IMR-90 (cell line): ENCODE data around the gene MRPL3. TPM values are rescaled to one million over a fixed set of nuclear protein-coding genes. Genes with fewer than 3 reads are reported as not detected.

ENCODE experiments used
- ATAC-seq: fragments of 200-7000 bp; cut with Tn5 transposase; 2 replicates; pipeline ENCODE4 v1.9.1; 2020; ENCODE audit warnings: low read depth, mild to moderate bottlenecking, moderate library complexity
- BruUV-seq: library from RNA; stranded (reverse); fragments of 400-500 nt; replicated peaks from 2 replicates; lab custom pipeline; 2021; lab: Mats Ljungman, UMichigan
- CTCF ChIA-PET: fragments of 300-600 bp; formaldehyde crosslinking; extraction: SDS; loops from one replicate; lab custom pipeline; 2021; ENCODE audit warnings: antibody characterized with exemption; lab: Yijun Ruan, JAX
- POLR2A ChIA-PET: fragments of 300-600 bp; sonication (Branson Sonifier 250); formaldehyde crosslinking; loops from one replicate; lab custom pipeline; 2022; ENCODE audit warnings: antibody characterized with exemption; ENCODE audit not compliant: unreplicated experiment; lab: Charles Lee
- DNase-seq: peaks from one replicate; pipeline ENCODE4 v3.0.0; 2013
- H2AFZ ChIP-seq: replicated peaks from 2 replicates; pipeline ENCODE3; 2013; ENCODE audit warnings: low read length, mild to moderate bottlenecking; ENCODE audit not compliant: poor library complexity
- H2AK5ac ChIP-seq: 2 replicates; pipeline ENCODE4 v1.6.1; 2013; ENCODE audit warnings: low read depth, low read length, inconsistent platforms
- H2AK9ac ChIP-seq: replicated peaks from 2 replicates; pipeline ENCODE3; 2013; ENCODE audit warnings: mild to moderate bottlenecking, low read depth, low read length, moderate library complexity; ENCODE audit not compliant: poor library complexity
- H2BK120ac ChIP-seq: 2 replicates; pipeline ENCODE4 v1.6.1; 2013; ENCODE audit warnings: low read depth, low read length, inconsistent platforms
- H2BK15ac ChIP-seq: 3 replicates; pipeline ENCODE4 v1.6.1; 2013; ENCODE audit warnings: low read depth, low read length, inconsistent platforms
- H2BK20ac ChIP-seq: 2 replicates; pipeline ENCODE4 v1.6.1; 2013; ENCODE audit warnings: low read depth, mild to moderate bottlenecking, inconsistent platforms, low read length, moderate library complexity
- H2BK5ac ChIP-seq: 2 replicates; pipeline ENCODE4 v1.6.1; 2013; ENCODE audit warnings: mild to moderate bottlenecking, low read depth, low read length, inconsistent platforms; ENCODE audit not compliant: poor library complexity, severe bottlenecking
- H3K14ac ChIP-seq: replicated peaks from 2 replicates; pipeline ENCODE4 v1.6.1; 2013; ENCODE audit warnings: low read depth, low read length, inconsistent platforms
- H3K18ac ChIP-seq: 2 replicates; pipeline ENCODE4 v1.6.1; 2013; ENCODE audit warnings: low read depth, low read length, control low read depth
- H3K23ac ChIP-seq: 2 replicates; pipeline ENCODE4 v1.6.1; 2013; ENCODE audit warnings: low read depth, low read length, inconsistent platforms
- H3K27ac ChIP-seq: 2 replicates; pipeline ENCODE4 v1.5.1; 2013; ENCODE audit warnings: mild to moderate bottlenecking, control low read depth, low read length; ENCODE audit not compliant: insufficient read depth
- H3K27me3 ChIP-seq: 2 replicates; pipeline ENCODE4 v1.6.1; 2013; ENCODE audit warnings: low read length; ENCODE audit not compliant: control insufficient read depth, insufficient read depth
- H3K36me3 ChIP-seq: 2 replicates; pipeline ENCODE4 v1.6.1; 2013; ENCODE audit warnings: low read length, mixed read lengths; ENCODE audit not compliant: control insufficient read depth, insufficient read depth
- H3K4ac ChIP-seq: 2 replicates; pipeline ENCODE4 v1.6.1; 2013; ENCODE audit warnings: low read depth, low read length, inconsistent platforms
- H3K4me1 ChIP-seq: 2 replicates; pipeline ENCODE4 v1.6.1; 2013; ENCODE audit warnings: low read length, mixed read lengths; ENCODE audit not compliant: control insufficient read depth, insufficient read depth
- H3K4me2 ChIP-seq: 2 replicates; pipeline ENCODE4 v1.6.1; 2013; ENCODE audit warnings: low read depth, mild to moderate bottlenecking, control low read depth, low read length, moderate library complexity
- H3K4me3 ChIP-seq: 2 replicates; pipeline ENCODE4 v1.5.1; 2013; ENCODE audit warnings: low read depth, mild to moderate bottlenecking, control low read depth, low read length, moderate library complexity; ENCODE audit not compliant: insufficient read depth
- H3K56ac ChIP-seq: 2 replicates; pipeline ENCODE4 v1.6.1; 2013; ENCODE audit warnings: low read length, inconsistent platforms; ENCODE audit not compliant: insufficient read depth; ENCODE audit errors: extremely low read depth
- H3K79me1 ChIP-seq, 2 experiments: 2 replicates each; pipeline ENCODE4 v1.6.1; 2013; ENCODE audit warnings: low read length in 2 of 2, inconsistent platforms in 1 of 2, low read depth in 1 of 2
- H3K9ac ChIP-seq: 2 replicates; pipeline ENCODE4 v1.6.1; 2013; ENCODE audit warnings: low read depth, low read length, control low read depth
- H3K9me1 ChIP-seq: 2 replicates; pipeline ENCODE4 v1.6.1; 2013; ENCODE audit warnings: low read length, inconsistent platforms; ENCODE audit not compliant: insufficient read depth
- H3K9me3 ChIP-seq: 2 replicates; pipeline ENCODE4 v1.6.1; 2013; ENCODE audit warnings: low read length; ENCODE audit not compliant: control insufficient read depth, insufficient read depth
- H4K20me1 ChIP-seq: 2 replicates; pipeline ENCODE4 v1.6.1; 2013; ENCODE audit warnings: low read length, inconsistent platforms; ENCODE audit not compliant: insufficient read depth
- H4K5ac ChIP-seq: 2 replicates; pipeline ENCODE4 v1.6.1; 2013; ENCODE audit warnings: mild to moderate bottlenecking, low read depth, low read length, control low read depth
- H4K8ac ChIP-seq, 2 experiments: 2 replicates each; pipeline ENCODE4 v1.6.1; 2013; ENCODE audit warnings: low read depth in 2 of 2, low read length in 2 of 2, control low read depth in 1 of 2, inconsistent platforms in 1 of 2
- H4K91ac ChIP-seq: 2 replicates; pipeline ENCODE4 v1.6.1; 2013; ENCODE audit warnings: low read depth, low read length, inconsistent platforms; ENCODE audit not compliant: insufficient read depth
- BHLHE40 ChIP-seq: fragments of 150-350 bp; IDR thresholded peaks from 2 replicates; pipeline ENCODE4 v1.6.1; 2016; ENCODE audit warnings: mild to moderate bottlenecking, low read depth, low read length
- CHD1 ChIP-seq: IDR thresholded peaks from 2 replicates; pipeline ENCODE4 v1.6.1; 2012; ENCODE audit warnings: low read depth, low read length, improper control_type of control experiment
- FOS ChIP-seq: fragments of 150-350 bp; IDR thresholded peaks from 2 replicates; pipeline ENCODE4 v1.6.1; 2016; ENCODE audit warnings: low read depth, low read length
- MAFK ChIP-seq: IDR thresholded peaks from 2 replicates; pipeline ENCODE4 v1.6.1; 2012; ENCODE audit warnings: low read depth, low read length, improper control_type of control experiment
- MAZ ChIP-seq: IDR thresholded peaks from 2 replicates; pipeline ENCODE4 v1.6.1; 2012; ENCODE audit warnings: low read depth, mild to moderate bottlenecking, low read length, improper control_type of control experiment, moderate library complexity, borderline replicate concordance
- NFE2L2 ChIP-seq: fragments of 150-350 bp; IDR thresholded peaks from 2 replicates; pipeline ENCODE4 v1.6.1; 2016; ENCODE audit warnings: low read depth, mild to moderate bottlenecking, low read length
- POLR2A ChIP-seq: IDR thresholded peaks from 2 replicates; pipeline ENCODE4 v1.6.1; 2012; ENCODE audit warnings: mild to moderate bottlenecking, low read depth, low read length
- RAD21 ChIP-seq: IDR thresholded peaks from 2 replicates; pipeline ENCODE4 v1.6.1; 2012; ENCODE audit warnings: low read length, improper control_type of control experiment
- RCOR1 ChIP-seq: IDR thresholded peaks from 2 replicates; pipeline ENCODE4 v1.6.1; 2012; ENCODE audit warnings: mild to moderate bottlenecking, low read length, improper control_type of control experiment; ENCODE audit not compliant: insufficient replicate concordance
- RFX5 ChIP-seq: IDR thresholded peaks from 2 replicates; pipeline ENCODE4 v1.8.0; 2012; ENCODE audit warnings: low read depth, mild to moderate bottlenecking, low read length, moderate library complexity
- SMC3 ChIP-seq: fragments of 150-350 bp; IDR thresholded peaks from 2 replicates; pipeline ENCODE4 v1.6.1; 2016; ENCODE audit warnings: low read depth, mild to moderate bottlenecking, antibody characterized with exemption, low read length, moderate library complexity
- WGBS, 2 experiments: methylation state at CpG; one replicate each; pipeline versions ENCODE4 v1.1.5 to v1.1.7; 2013; ENCODE audit warnings: missing lambda C conversion rate in 2 of 2; ENCODE audit not compliant: insufficient read length in 1 of 2; ENCODE audit errors: extremely low coverage in 2 of 2; 5-methylcytosine and 5-hydroxymethylcytosine counted together
- dilution Hi-C: fragments of 300-500 bp; cut with HindIII; formaldehyde crosslinking; loops from one replicate; pipeline ENCODE4 v1.14.3; 2018; ENCODE audit warnings: low sequenced_read_pairs; ENCODE audit not compliant: unreplicated experiment
- in situ Hi-C: fragments of 300-500 bp; cut with MboI; formaldehyde crosslinking; loops from 3 replicates; pipeline ENCODE4 v1.14.3; 2019; ENCODE audit warnings: low sequenced_read_pairs, inconsistent platforms, mixed read lengths
- intact Hi-C: fragments of 100-400 bp; cut with micrococcal nuclease; formaldehyde crosslinking; loops from 2 replicates; pipeline ENCODE4 v1.10.0; 2022
- polyA plus RNA-seq, 3 experiments: library from polyadenylated mRNA; depleted of rRNA; stranded (reverse); fragments of >200 nt; gene quantifications; 2 replicates each; pipeline ENCODE4 v1.2.3, GENCODE V29; 2012; ENCODE audit warnings: low replicate concordance in 1 of 3
- total RNA-seq: library from RNA; depleted of rRNA; stranded (reverse); fragments of >200 nt; gene quantifications from 2 replicates; pipeline ENCODE4 v1.2.3, GENCODE V29; 2012
- TF ChIP-seq, protein P1 (sequence below): conservative IDR thresholded peaks from 2 replicates; pipeline ENCODE4 v1.5.1; 2012; ENCODE audit warnings: mild to moderate bottlenecking, low read depth, low read length, improper control_type of control experiment
- TF ChIP-seq, protein P2 (sequence below): fragments of 150-350 bp; IDR thresholded peaks from 2 replicates; pipeline ENCODE4 v1.6.1; 2016; ENCODE audit warnings: low read depth, mild to moderate bottlenecking, low read length, moderate library complexity, borderline replicate concordance
- TF ChIP-seq, protein P3 (sequence below): fragments of 150-350 bp; IDR thresholded peaks from 2 replicates; pipeline ENCODE4 v1.6.1; 2017; ENCODE audit warnings: mild to moderate bottlenecking, antibody characterized with exemption, low read length, low read depth

The MRPL3 gene
- total and polyA plus RNA-seq, 2 of the 4 experiments (the other 2 are of a cell fraction), result 107 to 206 TPM

DNA sequence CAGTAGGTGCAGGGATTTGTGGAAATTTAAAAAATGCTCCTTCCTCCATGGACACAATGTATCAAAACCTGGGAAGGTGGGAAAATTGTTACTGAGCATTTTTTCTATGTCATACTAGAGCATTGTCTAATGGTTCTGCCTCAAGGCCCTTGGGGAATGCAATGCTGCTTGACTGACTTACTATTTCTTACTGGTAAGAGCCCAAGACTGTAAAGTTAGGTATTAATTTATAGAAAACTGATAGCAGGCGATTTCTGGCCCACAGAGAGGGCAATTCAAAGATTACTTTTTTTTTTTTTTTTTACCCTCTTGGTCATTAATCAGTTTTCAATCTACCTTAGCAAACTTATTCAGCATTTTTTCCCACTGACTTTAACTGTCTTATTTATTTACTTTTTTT is 38.5 kb upstream of the MRPL3 start:
- Histone ChIP-seq H3K23ac (no peak overlapping the region), H4K91ac (no peak overlapping the region), H3K9me3 (no peaks in the 10 kb centered on the region), H3K79me1 (no peaks in the 10 kb centered on the region), H3K36me3 (no peaks in the 10 kb centered on the region), H3K27me3 (no peaks in the 10 kb centered on the region), H2BK20ac (no peak overlapping the region), H3K18ac (no peak overlapping the region), H4K5ac (no peak overlapping the region), H3K9ac (no peak overlapping the region), H3K9me1 (no peaks in the 10 kb centered on the region; the same call in 1 of the 2 replicates), H3K4ac (no peak overlapping the region), H3K4me3 (no peak overlapping the region), H3K4me2 (no peak overlapping the region), H3K27ac (no peak overlapping the region), H2AFZ (no peak overlapping the region), H4K20me1 (no peaks in the 10 kb centered on the region), H2BK5ac (no peak overlapping the region), H2AK9ac (no peak overlapping the region), H3K4me1 (peaks cover 2% of the 10 kb centered on the region; the same call in 1 of the 2 replicates), H2AK5ac (no peak overlapping the region), H2BK120ac (no peak overlapping the region), H4K8ac (no peak overlapping the region), H3K14ac (no peak overlapping the region), H2BK15ac (no peak overlapping the region), H3K56ac (no peak overlapping the region)
- ChIA-PET CTCF (no interaction called here), POLR2A (no interaction called here)
- BruUV-seq, result no TSS peak
- DNase-seq, result no peak
- TF ChIP-seq POLR2A (no peak), MAZ (no peak), CHD1 (no peak), RAD21 (no peak), RFX5 (no peak), MAFK (no peak), NFE2L2 (no peak), FOS (no peak), BHLHE40 (no peak), SMC3 (no peak), RCOR1 (no peak)
- TF ChIP-seq, protein P1, sequence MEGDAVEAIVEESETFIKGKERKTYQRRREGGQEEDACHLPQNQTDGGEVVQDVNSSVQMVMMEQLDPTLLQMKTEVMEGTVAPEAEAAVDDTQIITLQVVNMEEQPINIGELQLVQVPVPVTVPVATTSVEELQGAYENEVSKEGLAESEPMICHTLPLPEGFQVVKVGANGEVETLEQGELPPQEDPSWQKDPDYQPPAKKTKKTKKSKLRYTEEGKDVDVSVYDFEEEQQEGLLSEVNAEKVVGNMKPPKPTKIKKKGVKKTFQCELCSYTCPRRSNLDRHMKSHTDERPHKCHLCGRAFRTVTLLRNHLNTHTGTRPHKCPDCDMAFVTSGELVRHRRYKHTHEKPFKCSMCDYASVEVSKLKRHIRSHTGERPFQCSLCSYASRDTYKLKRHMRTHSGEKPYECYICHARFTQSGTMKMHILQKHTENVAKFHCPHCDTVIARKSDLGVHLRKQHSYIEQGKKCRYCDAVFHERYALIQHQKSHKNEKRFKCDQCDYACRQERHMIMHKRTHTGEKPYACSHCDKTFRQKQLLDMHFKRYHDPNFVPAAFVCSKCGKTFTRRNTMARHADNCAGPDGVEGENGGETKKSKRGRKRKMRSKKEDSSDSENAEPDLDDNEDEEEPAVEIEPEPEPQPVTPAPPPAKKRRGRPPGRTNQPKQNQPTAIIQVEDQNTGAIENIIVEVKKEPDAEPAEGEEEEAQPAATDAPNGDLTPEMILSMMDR, result no peak
- TF ChIP-seq, protein P2, sequence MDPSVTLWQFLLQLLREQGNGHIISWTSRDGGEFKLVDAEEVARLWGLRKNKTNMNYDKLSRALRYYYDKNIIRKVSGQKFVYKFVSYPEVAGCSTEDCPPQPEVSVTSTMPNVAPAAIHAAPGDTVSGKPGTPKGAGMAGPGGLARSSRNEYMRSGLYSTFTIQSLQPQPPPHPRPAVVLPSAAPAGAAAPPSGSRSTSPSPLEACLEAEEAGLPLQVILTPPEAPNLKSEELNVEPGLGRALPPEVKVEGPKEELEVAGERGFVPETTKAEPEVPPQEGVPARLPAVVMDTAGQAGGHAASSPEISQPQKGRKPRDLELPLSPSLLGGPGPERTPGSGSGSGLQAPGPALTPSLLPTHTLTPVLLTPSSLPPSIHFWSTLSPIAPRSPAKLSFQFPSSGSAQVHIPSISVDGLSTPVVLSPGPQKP, result no peak
- TF ChIP-seq, protein P3, sequence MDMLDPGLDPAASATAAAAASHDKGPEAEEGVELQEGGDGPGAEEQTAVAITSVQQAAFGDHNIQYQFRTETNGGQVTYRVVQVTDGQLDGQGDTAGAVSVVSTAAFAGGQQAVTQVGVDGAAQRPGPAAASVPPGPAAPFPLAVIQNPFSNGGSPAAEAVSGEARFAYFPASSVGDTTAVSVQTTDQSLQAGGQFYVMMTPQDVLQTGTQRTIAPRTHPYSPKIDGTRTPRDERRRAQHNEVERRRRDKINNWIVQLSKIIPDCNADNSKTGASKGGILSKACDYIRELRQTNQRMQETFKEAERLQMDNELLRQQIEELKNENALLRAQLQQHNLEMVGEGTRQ, result no peak
- ATAC-seq, result no peak
- dilution Hi-C loops (no loop called here), intact Hi-C loops (no loop called here), in situ Hi-C loops (no loop called here)
- 29% methylated on average over 1 of the region's 1 CpG; no CpG with 5 or more reads in 1 of the 2 experiments for WGBS, 2 experiments
